Cardiac muscle cell (in vitro differentiated cells and primary cell): ENCODE results near the gene CEP126. TPM values are rescaled to one million over a fixed set of nuclear protein-coding genes. Genes with fewer than 3 reads are reported as not detected.
"Not testable (repeated sequence)": the region's sequence is repeated elsewhere in the genome, so short reads cannot be mapped to it uniquely, and the experiment has no call there.

Experiments
- DNase-seq, 2 donors: peaks; one replicate each; pipeline versions ENCODE4 v3.0.0 to v3.0.0-alpha.2; 2010 to 2017; ENCODE audit warnings: low read depth in 1 of 2, low spot score in 1 of 2
- H3K27ac ChIP-seq: fragments of 200-600 bp; sonication (generic); 2 replicates; pipeline ENCODE4 v1.5.1; 2016
- H3K27me3 ChIP-seq: fragments of 200-600 bp; sonication (generic); 2 replicates; pipeline ENCODE4 v1.6.0; 2016; ENCODE audit warnings: control low read depth
- H3K36me3 ChIP-seq: fragments of 200-600 bp; sonication (generic); 2 replicates; pipeline ENCODE4 v1.5.1; 2016; ENCODE audit warnings: control low read depth
- H3K4me1 ChIP-seq: fragments of 200-600 bp; sonication (generic); 2 replicates; pipeline ENCODE4 v1.8.1; 2017; ENCODE audit warnings: low read depth, mild to moderate bottlenecking, mixed run types
- H3K4me3 ChIP-seq: fragments of 200-600 bp; sonication (generic); 2 replicates; pipeline ENCODE4 v1.5.1; 2016; ENCODE audit warnings: mild to moderate bottlenecking
- H3K9me3 ChIP-seq: fragments of 200-600 bp; sonication (generic); 2 replicates; pipeline ENCODE4 v1.5.1; 2017; ENCODE audit warnings: low read depth, mild to moderate bottlenecking, control low read depth
- polyA plus RNA-seq: library from polyadenylated mRNA; unstranded; fragments of >200 nt; fragmentation: Nextera tagmentation; extraction: Ambion mirVana; gene quantifications from 2 replicates; pipeline ENCODE4 v1.2.1, GENCODE V29; 2016
- total RNA-seq: library from RNA; depleted of rRNA; stranded (reverse); fragments of >200 nt; gene quantifications from 2 replicates; pipeline ENCODE4 v1.2.3, GENCODE V29; 2016
- TF ChIP-seq, protein P1 (sequence below): IDR thresholded peaks from 2 replicates; pipeline ENCODE4 v1.5.1; 2012; ENCODE audit warnings: low read depth, mild to moderate bottlenecking, low read length

The CEP126 gene
- total and polyA plus RNA-seq, 2 experiments from 2014 or later = 1.2 to 1.5 TPM

DNA sequence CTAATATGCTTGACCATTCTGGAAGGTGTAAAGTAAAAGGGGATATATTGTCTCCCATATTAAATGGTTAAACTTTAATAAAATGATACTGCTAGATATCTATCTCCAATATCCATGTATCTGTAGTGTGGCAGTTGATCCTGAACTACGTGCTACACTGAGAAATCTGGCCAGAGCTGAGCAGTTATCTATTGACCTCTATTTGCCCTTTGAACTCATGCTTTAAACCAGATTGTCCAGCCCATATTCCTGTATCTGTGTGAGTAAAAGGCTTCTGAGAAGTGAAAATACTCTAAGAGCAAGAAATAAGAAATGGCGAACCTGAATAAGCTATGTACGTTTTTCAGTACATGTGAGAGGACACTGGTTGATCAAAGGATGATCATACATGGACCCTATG is 40.5 kb downstream of the CEP126 start:
- H3K4me3 ChIP-seq = no peak overlapping the region
- no peaks in the 10 kb centered on the region for H3K9me3 ChIP-seq
- H3K4me1 ChIP-seq = no peaks in the 10 kb centered on the region
- H3K27ac ChIP-seq = no peak overlapping the region
- DNase-seq = no peak
- H3K27me3 ChIP-seq = no peaks in the 10 kb centered on the region
- no peaks in the 10 kb centered on the region for H3K36me3 ChIP-seq
- TF ChIP-seq, protein P1, sequence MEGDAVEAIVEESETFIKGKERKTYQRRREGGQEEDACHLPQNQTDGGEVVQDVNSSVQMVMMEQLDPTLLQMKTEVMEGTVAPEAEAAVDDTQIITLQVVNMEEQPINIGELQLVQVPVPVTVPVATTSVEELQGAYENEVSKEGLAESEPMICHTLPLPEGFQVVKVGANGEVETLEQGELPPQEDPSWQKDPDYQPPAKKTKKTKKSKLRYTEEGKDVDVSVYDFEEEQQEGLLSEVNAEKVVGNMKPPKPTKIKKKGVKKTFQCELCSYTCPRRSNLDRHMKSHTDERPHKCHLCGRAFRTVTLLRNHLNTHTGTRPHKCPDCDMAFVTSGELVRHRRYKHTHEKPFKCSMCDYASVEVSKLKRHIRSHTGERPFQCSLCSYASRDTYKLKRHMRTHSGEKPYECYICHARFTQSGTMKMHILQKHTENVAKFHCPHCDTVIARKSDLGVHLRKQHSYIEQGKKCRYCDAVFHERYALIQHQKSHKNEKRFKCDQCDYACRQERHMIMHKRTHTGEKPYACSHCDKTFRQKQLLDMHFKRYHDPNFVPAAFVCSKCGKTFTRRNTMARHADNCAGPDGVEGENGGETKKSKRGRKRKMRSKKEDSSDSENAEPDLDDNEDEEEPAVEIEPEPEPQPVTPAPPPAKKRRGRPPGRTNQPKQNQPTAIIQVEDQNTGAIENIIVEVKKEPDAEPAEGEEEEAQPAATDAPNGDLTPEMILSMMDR = no peak

DNA sequence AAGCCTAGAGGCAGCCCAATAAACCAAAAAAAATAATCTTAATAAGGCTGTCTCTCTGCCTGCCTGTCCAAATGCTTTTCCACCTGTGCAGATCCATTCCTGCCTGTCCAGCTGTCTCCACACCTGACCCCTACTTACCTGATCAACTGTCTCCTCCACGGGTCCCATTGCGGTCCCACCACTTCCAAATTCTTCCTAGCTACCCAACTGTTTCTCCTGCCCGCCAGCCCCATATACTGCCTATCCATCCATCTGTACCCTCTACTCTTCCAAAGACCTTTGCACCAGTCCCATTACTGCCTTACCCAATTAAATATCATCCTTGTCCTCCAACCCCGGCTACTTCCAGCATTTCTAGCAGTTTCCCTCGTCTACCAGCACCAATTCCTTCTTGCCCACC is 40.9 kb downstream of the CEP126 start:
- Histone ChIP-seq H3K9me3 (no peaks in the 10 kb centered on the region), H3K36me3 (no peaks in the 10 kb centered on the region), H3K4me1 (no peaks in the 10 kb centered on the region), H3K4me3 (no peak overlapping the region), H3K27me3 (no peaks in the 10 kb centered on the region), H3K27ac (no peak overlapping the region)
- DNase-seq = no peak
- TF ChIP-seq, protein P1 = no peak

DNA sequence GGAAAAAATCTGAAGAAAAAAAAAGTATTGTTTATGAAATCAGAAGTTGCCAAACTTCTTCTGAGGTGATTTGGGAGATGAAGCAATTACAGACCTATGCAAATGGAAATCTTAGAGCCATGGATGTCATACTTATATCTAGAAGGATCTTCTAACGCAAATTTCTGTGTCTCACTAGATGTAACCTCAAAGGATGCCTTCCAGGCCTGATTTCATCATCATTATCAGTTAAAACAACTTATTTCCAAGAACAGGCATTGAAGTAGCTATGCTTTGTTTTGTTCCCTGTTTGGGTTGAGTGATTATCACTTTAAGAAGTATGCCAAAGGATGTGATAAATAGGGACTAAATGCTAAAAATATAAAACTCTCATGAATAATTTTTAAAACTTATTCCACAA is 45.4 kb downstream of the CEP126 start:
- Histone ChIP-seq H3K4me1 (no peaks in the 10 kb centered on the region), H3K4me3 (no peak overlapping the region), H3K27ac (no peak overlapping the region), H3K36me3 (no peaks in the 10 kb centered on the region), H3K27me3 (no peaks in the 10 kb centered on the region), H3K9me3 (no peaks in the 10 kb centered on the region)
- TF ChIP-seq, protein P1 = no peak
- peak in 1 of 2 donors; percentile 23 for DNase-seq

DNA sequence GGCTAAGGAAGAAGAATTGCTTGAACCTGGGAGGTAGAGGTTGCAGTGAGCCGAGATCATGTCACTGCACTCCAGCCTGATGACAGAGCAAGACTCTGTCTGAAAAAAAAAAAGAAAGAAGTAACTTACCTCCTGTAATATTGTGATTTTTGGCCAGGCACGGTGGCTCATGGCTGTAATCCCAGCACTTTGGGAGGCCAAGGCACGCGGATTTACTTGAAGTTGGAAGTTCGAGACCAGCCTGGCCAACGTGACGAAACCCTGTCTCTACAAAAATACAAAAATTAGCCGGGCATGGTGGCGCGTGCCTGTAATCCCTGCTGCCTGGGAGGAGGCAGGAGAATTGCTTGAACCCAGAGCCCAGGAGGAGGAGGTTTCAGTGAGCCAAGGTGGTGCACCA is 49.4 kb downstream of the CEP126 start:
- not testable (repeated sequence) for H3K4me3 ChIP-seq, H3K4me1 ChIP-seq, DNase-seq, H3K36me3 ChIP-seq, H3K27ac ChIP-seq, H3K9me3 ChIP-seq, H3K27me3 ChIP-seq

DNA sequence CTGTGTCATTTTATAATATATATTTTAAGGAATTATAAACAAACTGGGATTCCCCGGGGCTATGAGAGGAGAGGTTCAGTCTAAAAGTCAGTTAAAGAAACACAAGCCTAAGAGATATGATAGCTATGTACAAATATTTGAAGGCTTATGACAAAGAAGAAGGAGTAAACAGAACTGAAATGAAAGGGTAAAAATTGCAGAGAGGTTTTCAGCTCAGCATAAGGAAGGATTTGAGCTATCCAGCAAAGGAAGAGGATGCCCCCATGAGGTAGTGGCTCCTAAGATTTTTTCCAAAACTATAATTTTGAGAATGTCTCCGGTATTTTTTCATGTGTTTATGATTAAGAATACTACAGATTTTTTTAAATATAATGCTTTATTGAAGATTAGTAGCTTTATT is 59.4 kb downstream of the CEP126 start:
- Histone ChIP-seq H3K9me3 (no peaks in the 10 kb centered on the region), H3K27me3 (no peaks in the 10 kb centered on the region)
- peak in 1 of 2 donors; percentile 25 for DNase-seq

DNA sequence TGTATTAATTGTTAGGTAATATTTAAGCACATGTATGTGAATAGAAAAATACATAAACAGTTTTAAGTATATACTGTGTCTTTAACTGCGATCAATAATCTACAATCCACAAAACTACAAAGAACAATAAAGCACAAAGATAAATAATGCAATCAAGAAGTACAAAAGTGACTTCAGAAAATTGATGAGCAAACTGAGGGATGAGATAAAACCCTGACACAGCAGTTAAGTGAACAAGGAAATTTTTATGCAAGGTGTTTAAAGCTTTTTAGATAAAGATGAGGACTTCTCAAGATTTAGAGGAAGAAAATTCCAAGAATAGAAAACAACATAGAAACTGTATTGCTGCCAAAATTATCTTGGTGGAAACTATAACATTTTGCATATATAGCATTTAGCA is 60.0 kb downstream of the CEP126 start:
- TF ChIP-seq, protein P1 = no peak
- no peaks in the 10 kb centered on the region for H3K36me3 ChIP-seq

More for the DNA sequence above, 59.4 kb downstream of the CEP126 start:
- Histone ChIP-seq H3K27ac (no peak overlapping the region), H3K36me3 (no peaks in the 10 kb centered on the region), H3K4me3 (no peak overlapping the region), H3K4me1 (no peaks in the 10 kb centered on the region)
- TF ChIP-seq, protein P1 = peak; percentile 24

More for the DNA sequence above, 60.0 kb downstream of the CEP126 start:
- H3K4me3 ChIP-seq = no peak overlapping the region
- no peak for DNase-seq
- H3K9me3 ChIP-seq = no peaks in the 10 kb centered on the region
- no peaks in the 10 kb centered on the region for H3K27me3 ChIP-seq
- no peak overlapping the region for H3K27ac ChIP-seq
- H3K4me1 ChIP-seq = no peaks in the 10 kb centered on the region
